Activated CD8-positive, alpha-beta T cell treated with anti-CD3 and anti-CD28 coated beads for 36 hours (primary cell): ENCODE results near the gene ATAD3B. TPM values are rescaled to one million over a fixed set of nuclear protein-coding genes. Genes with fewer than 3 reads are reported as not detected.

ENCODE experiments used
- ATAC-seq: fragments of 200-7000 bp; cut with Tn5 transposase; one replicate; pipeline ENCODE4 v1.10.0; 2021; ENCODE audit warnings: mild to moderate bottlenecking, moderate library complexity
- CTCF ChIA-PET: fragments of 350-600 bp; sonication (Branson Sonifier 250); formaldehyde crosslinking; loops from one replicate; lab custom pipeline; 2021; ENCODE audit warnings: antibody characterized with exemption; lab: Charles Lee
- POLR2A ChIA-PET: fragments of 350-600 bp; sonication (Branson Sonifier 250); formaldehyde crosslinking; loops from one replicate; lab custom pipeline; 2021; ENCODE audit warnings: antibody characterized with exemption; lab: Charles Lee
- DNase-seq: peaks from one replicate; pipeline ENCODE4 v3.0.0-alpha.2; 2020
- H3K27ac Mint-ChIP-seq: one replicate; pipeline ENCODE4 v1.8.0; 2021; ENCODE audit warnings: mild to moderate bottlenecking, mixed read lengths
- H3K27me3 Mint-ChIP-seq: one replicate; pipeline ENCODE4 v1.8.0; 2021; ENCODE audit warnings: mixed read lengths
- H3K36me3 Mint-ChIP-seq: one replicate; pipeline ENCODE4 v1.8.0; 2021; ENCODE audit warnings: low read depth, mixed read lengths
- H3K4me1 Mint-ChIP-seq: one replicate; pipeline ENCODE4 v1.8.0; 2021; ENCODE audit warnings: low read depth, mixed read lengths
- H3K4me3 Mint-ChIP-seq: one replicate; pipeline ENCODE4 v1.8.0; 2021; ENCODE audit warnings: mild to moderate bottlenecking, moderate library complexity, mixed read lengths
- H3K9me3 Mint-ChIP-seq: one replicate; pipeline ENCODE4 v1.8.0; 2021; ENCODE audit warnings: mixed read lengths
- intact Hi-C: fragments of 100-400 bp; cut with micrococcal nuclease; formaldehyde crosslinking; loops from one replicate; pipeline ENCODE4 v1.10.0; 2022
- total RNA-seq, 2 experiments: library from RNA; stranded (reverse); gene quantifications; one replicate each; pipeline ENCODE4 v1.2.3, GENCODE V29; 2021
- TF ChIP-seq, protein P1 (sequence below): fragments of 200-600 bp; IDR thresholded peaks from one replicate; pipeline ENCODE4 v1.8.0; 2022; ENCODE audit warnings: antibody characterized with exemption, mild to moderate bottlenecking

The ATAD3B gene
- total RNA-seq, 2 experiments from 2014 or later: 42.5 to 48.1 TPM

DNA sequence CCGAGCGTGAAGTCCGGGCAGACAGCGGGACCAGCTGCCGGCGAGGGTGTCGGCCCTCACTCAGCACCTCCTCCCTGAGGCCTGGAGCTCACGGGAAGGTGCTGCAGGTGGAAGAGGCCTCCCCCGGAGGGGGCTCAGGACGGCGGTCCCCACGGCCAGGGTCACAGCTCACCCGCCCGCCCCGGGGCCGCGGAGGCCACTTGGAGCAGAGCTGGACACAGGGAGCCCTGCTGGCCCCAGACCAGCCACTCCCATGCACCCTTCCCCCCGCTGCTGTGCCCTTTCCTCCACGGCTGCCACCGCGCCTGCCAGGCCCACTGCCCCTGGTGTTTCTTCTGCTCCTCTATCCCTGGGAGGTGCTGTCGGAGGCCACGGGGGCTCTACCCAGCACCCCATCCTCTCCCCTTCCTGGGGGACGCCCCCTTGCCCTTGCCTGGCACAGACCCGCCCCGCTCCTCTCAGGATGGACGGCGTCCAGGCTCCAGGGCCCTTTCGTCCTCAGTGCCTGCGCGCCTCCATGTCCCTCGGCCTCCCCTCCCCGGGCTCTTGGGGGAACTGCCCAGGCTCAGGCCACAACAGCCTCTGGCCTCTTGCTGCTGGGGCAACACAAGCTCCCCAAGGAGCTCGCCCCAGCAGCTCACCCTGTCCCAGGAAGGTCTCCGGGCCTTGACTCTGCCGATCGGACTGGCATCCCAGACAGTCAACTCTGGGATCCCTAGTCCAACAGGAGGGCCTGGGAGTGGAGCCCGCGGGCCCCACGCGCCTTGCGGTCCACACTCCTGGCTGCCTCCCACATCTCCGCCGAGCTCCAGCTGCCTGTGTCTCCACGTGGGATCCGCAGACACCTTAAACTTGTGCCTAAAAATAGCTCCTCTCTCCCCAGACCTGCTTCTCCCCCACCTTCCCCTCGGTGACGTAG, 64.7 kb downstream of the ATAD3B start:
- H3K27ac Mint-ChIP-seq: no peak overlapping the region
- no peaks in the 10 kb centered on the region for H3K4me1 Mint-ChIP-seq
- DNase-seq: no peak
- ChIA-PET POLR2A (no interaction called here), CTCF (no interaction called here)
- TF ChIP-seq, protein P1, sequence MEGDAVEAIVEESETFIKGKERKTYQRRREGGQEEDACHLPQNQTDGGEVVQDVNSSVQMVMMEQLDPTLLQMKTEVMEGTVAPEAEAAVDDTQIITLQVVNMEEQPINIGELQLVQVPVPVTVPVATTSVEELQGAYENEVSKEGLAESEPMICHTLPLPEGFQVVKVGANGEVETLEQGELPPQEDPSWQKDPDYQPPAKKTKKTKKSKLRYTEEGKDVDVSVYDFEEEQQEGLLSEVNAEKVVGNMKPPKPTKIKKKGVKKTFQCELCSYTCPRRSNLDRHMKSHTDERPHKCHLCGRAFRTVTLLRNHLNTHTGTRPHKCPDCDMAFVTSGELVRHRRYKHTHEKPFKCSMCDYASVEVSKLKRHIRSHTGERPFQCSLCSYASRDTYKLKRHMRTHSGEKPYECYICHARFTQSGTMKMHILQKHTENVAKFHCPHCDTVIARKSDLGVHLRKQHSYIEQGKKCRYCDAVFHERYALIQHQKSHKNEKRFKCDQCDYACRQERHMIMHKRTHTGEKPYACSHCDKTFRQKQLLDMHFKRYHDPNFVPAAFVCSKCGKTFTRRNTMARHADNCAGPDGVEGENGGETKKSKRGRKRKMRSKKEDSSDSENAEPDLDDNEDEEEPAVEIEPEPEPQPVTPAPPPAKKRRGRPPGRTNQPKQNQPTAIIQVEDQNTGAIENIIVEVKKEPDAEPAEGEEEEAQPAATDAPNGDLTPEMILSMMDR: no peak
- no peak for ATAC-seq
- H3K27me3 Mint-ChIP-seq: no peaks in the 10 kb centered on the region
- peaks cover 6% of the 10 kb centered on the region for H3K36me3 Mint-ChIP-seq
- no peak overlapping the region for H3K4me3 Mint-ChIP-seq
- peaks cover 5% of the 10 kb centered on the region for H3K9me3 Mint-ChIP-seq
- intact Hi-C loops: no loop called here

DNA sequence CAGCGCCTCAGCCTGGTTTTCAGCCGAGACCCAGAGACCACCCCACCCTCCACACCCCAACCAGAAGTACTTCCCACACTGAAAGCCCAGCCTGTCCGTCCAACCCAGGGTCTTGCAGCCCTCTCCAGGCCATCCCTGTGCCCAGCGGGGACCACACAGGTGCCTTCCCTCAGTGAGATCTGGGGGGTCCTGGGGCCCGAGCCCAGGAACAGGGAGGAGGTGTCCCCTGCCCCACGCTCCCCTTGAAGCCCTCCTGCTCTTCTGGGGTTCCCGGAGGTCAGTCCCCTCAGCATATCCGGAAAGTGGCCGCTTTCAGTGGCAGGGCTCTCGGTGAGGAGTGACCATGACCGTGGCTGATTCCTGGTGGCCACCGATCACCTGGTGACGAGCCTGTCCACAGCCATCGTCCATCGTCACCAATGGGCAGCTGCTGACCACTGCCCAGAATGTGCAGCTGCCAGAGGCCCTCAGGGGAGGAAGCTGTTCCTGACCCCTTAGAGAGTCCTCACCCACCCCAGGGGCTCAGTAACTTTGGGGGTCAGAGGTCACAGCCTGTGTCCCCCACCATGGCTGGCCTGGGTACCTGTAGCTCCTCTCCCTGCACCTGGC, 65.5 kb downstream of the ATAD3B start:
- TF ChIP-seq, protein P1: no peak
- no peak overlapping the region for H3K27ac Mint-ChIP-seq
- intact Hi-C loops: no loop called here
- H3K36me3 Mint-ChIP-seq: peaks cover 6% of the 10 kb centered on the region
- POLR2A ChIA-PET: no interaction called here
- CTCF ChIA-PET: no interaction called here
- no peak for ATAC-seq
- no peak for DNase-seq
- H3K9me3 Mint-ChIP-seq: peaks cover 2% of the 10 kb centered on the region
- H3K4me3 Mint-ChIP-seq: no peak overlapping the region
- no peaks in the 10 kb centered on the region for H3K4me1 Mint-ChIP-seq
- no peaks in the 10 kb centered on the region for H3K27me3 Mint-ChIP-seq

DNA sequence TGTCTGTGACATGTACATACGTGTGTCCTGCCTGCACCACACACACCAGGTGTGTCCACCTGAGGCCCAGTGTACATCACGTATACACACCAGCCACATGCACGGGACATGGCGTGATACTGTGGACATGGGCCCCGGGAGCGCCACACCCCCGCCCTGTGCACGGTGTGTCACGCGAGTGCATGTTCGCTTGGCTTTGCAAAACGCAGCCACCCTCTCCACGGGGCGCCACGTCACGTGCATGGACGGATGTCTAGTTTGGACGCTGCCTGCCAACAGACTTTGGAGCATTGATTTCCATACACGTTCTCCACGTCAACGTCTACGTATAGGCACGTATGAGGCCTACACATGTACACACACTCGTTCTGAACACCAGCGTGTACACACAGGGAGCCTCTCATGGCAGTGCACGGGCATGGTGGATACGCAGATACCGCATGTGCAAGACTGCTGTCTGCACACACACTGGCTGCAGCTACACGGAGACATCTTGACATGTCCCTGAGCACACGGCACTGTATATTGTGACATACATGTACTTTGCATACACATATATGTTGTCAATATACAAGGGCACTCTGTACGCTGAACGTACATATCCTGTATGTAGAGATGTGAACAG, 66.2 kb downstream of the ATAD3B start:
- intact Hi-C loops: no loop called here
- TF ChIP-seq, protein P1: no peak
- no peaks in the 10 kb centered on the region for H3K27me3 Mint-ChIP-seq
- ATAC-seq: no peak
- H3K27ac Mint-ChIP-seq: no peak overlapping the region
- POLR2A ChIA-PET: no interaction called here
- CTCF ChIA-PET: no interaction called here
- H3K4me3 Mint-ChIP-seq: no peak overlapping the region
- H3K36me3 Mint-ChIP-seq: peaks cover 7% of the 10 kb centered on the region
- no peaks in the 10 kb centered on the region for H3K9me3 Mint-ChIP-seq
- no peaks in the 10 kb centered on the region for H3K4me1 Mint-ChIP-seq
- DNase-seq: no peak

DNA sequence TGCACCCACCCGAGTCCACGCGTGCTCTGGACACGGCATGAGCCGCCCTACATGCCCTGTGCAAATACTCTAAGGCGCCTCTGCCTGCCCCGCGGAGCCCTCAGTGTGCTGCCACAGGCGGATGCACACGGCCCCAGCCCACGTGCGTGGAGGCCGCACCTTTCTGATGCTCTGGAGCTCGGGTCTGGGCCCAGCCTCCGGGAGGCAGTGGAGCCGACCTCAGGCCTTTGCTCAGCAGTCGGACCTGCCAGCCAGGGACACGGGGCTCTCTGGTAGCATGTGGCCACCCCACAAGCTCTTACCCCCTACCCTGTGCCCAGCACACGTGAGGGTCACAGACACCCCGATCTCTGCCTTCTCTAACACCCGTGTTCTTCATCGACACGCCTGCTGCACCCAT, 66.8 kb downstream of the ATAD3B start:
- H3K36me3 Mint-ChIP-seq: peaks cover 9% of the 10 kb centered on the region
- no peak for ATAC-seq
- no peaks in the 10 kb centered on the region for H3K4me1 Mint-ChIP-seq
- H3K27ac Mint-ChIP-seq: no peak overlapping the region
- ChIA-PET CTCF (no interaction called here), POLR2A (no interaction called here)
- H3K9me3 Mint-ChIP-seq: no peaks in the 10 kb centered on the region
- intact Hi-C loops: no loop called here
- DNase-seq: no peak
- H3K27me3 Mint-ChIP-seq: no peaks in the 10 kb centered on the region
- TF ChIP-seq, protein P1: no peak
- H3K4me3 Mint-ChIP-seq: peak overlapping the region; percentile 33

DNA sequence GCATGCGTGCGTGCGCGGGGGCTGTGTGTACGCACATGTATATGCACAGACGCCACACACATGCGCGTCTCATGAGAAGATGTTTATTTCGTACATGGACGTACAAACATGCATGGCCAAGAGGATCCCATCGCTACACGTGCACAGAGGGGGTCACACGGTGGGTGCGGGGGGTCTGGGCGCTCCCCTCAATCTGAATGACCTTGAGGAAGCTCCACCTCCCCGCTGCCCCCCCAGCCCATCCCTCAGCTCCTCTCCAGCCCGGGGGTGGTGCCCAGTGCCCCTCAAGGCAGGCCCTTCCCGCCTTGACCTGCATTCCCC, 67.4 kb downstream of the ATAD3B start:
- no peaks in the 10 kb centered on the region for H3K27me3 Mint-ChIP-seq
- H3K36me3 Mint-ChIP-seq: peaks cover 9% of the 10 kb centered on the region
- CTCF ChIA-PET: no interaction called here
- intact Hi-C loops: no loop called here
- peak overlapping the region; percentile 33 for H3K4me3 Mint-ChIP-seq
- no peak for ATAC-seq
- TF ChIP-seq, protein P1: no peak
- H3K27ac Mint-ChIP-seq: no peak overlapping the region
- no peaks in the 10 kb centered on the region for H3K9me3 Mint-ChIP-seq
- DNase-seq: no peak
- POLR2A ChIA-PET: interaction anchor here (0.6 to 1.0 kb wide), 3 partner anchors 20 to 29 kb away, joined by 3 read pairs; no protein-coding TSS in a partner anchor
- no peaks in the 10 kb centered on the region for H3K4me1 Mint-ChIP-seq
